Activated CD8-positive, alpha-beta memory T cell treated with anti-CD3 and anti-CD28 coated beads, Interleukin-2, amount 10 ng/mL, durations not matched to agents 7 days and 5 days (primary cell): Measurements from ENCODE around the gene DGKE. TPM values are rescaled to one million over a fixed set of nuclear protein-coding genes. Genes with fewer than 3 reads are reported as not detected.

Experiments used
- ATAC-seq: fragments of 150-1000 bp; cut with Tn5 transposase; one replicate; pipeline ENCODE4 v1.10.0; 2021; ENCODE audit warnings: moderate library complexity
- CTCF ChIA-PET: fragments of 350-600 bp; sonication (Branson Sonifier 250); formaldehyde crosslinking; loops from one replicate; lab custom pipeline; 2021; ENCODE audit warnings: antibody characterized with exemption; lab: Charles Lee
- DNase-seq: peaks from one replicate; pipeline ENCODE4 v3.0.0-alpha.2; 2020
- H3K27ac Mint-ChIP-seq: one replicate; pipeline ENCODE4 v1.8.0; 2021; ENCODE audit warnings: mild to moderate bottlenecking, mixed read lengths
- H3K27me3 Mint-ChIP-seq: one replicate; pipeline ENCODE4 v1.8.0; 2021; ENCODE audit warnings: mixed read lengths
- H3K36me3 Mint-ChIP-seq: one replicate; pipeline ENCODE4 v1.8.0; 2021; ENCODE audit warnings: mild to moderate bottlenecking, mixed read lengths
- H3K4me1 Mint-ChIP-seq: one replicate; pipeline ENCODE4 v1.8.0; 2021; ENCODE audit warnings: mixed read lengths
- H3K4me3 Mint-ChIP-seq: one replicate; pipeline ENCODE4 v1.8.0; 2021; ENCODE audit warnings: mild to moderate bottlenecking, moderate library complexity, mixed read lengths
- H3K9me3 Mint-ChIP-seq: one replicate; pipeline ENCODE4 v1.8.0; 2022; ENCODE audit warnings: low read depth, mixed read lengths
- total RNA-seq, 2 experiments: library from RNA; stranded (reverse); gene quantifications; one replicate each; pipeline ENCODE4 v1.2.3, GENCODE V29; 2021

Gene DGKE
- total RNA-seq, 2 experiments from 2014 or later, result 30.6 to 36.4 TPM

- no peak overlapping the region for H3K27ac Mint-ChIP-seq
- H3K9me3 Mint-ChIP-seq, result no peaks in the 10 kb centered on the region
- no peaks in the 10 kb centered on the region for H3K4me1 Mint-ChIP-seq
- CTCF ChIA-PET, result interaction anchor here (0.8 to 1.0 kb wide), 2 partner anchors 15 to 88 kb away, joined by 3 to 4 read pairs; no protein-coding TSS in a partner anchor
- ATAC-seq, result no peak
- no peaks in the 10 kb centered on the region for H3K27me3 Mint-ChIP-seq
- H3K4me3 Mint-ChIP-seq, result no peak overlapping the region
- H3K36me3 Mint-ChIP-seq, result no peaks in the 10 kb centered on the region
- no peak for DNase-seq
Measured at GRCh38 chr17:56804454-56804853, 29.5 kb upstream of the DGKE start.

- H3K27ac Mint-ChIP-seq, result no peak overlapping the region
- no peaks in the 10 kb centered on the region for H3K4me1 Mint-ChIP-seq
- DNase-seq, result no peak
- no peaks in the 10 kb centered on the region for H3K27me3 Mint-ChIP-seq
- H3K4me3 Mint-ChIP-seq, result no peak overlapping the region
- no peaks in the 10 kb centered on the region for H3K36me3 Mint-ChIP-seq
- no peak for ATAC-seq
- CTCF ChIA-PET, result no interaction called here
- H3K9me3 Mint-ChIP-seq, result no peaks in the 10 kb centered on the region
Measured at GRCh38 chr17:56806949-56807348, 27.0 kb upstream of the DGKE start.

- H3K36me3 Mint-ChIP-seq, result no peaks in the 10 kb centered on the region
- ATAC-seq, result no peak
Measured at GRCh38 chr17:56807723-56808122, 26.2 kb upstream of the DGKE start.

GRCh38 chr17:56808503-56808902, 25.4 kb upstream of the DGKE start:
- DNase-seq (no peak), ATAC-seq (no peak)
- H3K9me3 Mint-ChIP-seq, result no peaks in the 10 kb centered on the region
- no peak overlapping the region for H3K4me3 Mint-ChIP-seq
- CTCF ChIA-PET, result interaction anchor here (1.6 kb wide), 1 partner anchor 10 kb away, joined by 3 read pairs; no protein-coding TSS in a partner anchor
- no peaks in the 10 kb centered on the region for H3K27me3 Mint-ChIP-seq
- H3K36me3 Mint-ChIP-seq, result no peaks in the 10 kb centered on the region
- H3K27ac Mint-ChIP-seq, result no peak overlapping the region
- H3K4me1 Mint-ChIP-seq, result no peaks in the 10 kb centered on the region

More at GRCh38 chr17:56807723-56808122, 26.2 kb upstream of the DGKE start:
- no peaks in the 10 kb centered on the region for H3K4me1 Mint-ChIP-seq
- no peaks in the 10 kb centered on the region for H3K27me3 Mint-ChIP-seq
- H3K9me3 Mint-ChIP-seq, result no peaks in the 10 kb centered on the region
- H3K4me3 Mint-ChIP-seq, result no peak overlapping the region
- DNase-seq, result no peak
- CTCF ChIA-PET, result interaction anchor here (1.0 to 1.6 kb wide), 2 partner anchors 10 to 91 kb away, joined by 3 to 5 read pairs; no protein-coding TSS in a partner anchor
- H3K27ac Mint-ChIP-seq, result no peak overlapping the region

GRCh38 chr17:56809106-56809819, 24.7 kb upstream of the DGKE start:
- ATAC-seq (no peak), DNase-seq (no peak)
- no peaks in the 10 kb centered on the region for H3K4me1 Mint-ChIP-seq
- no peaks in the 10 kb centered on the region for H3K9me3 Mint-ChIP-seq
- H3K27ac Mint-ChIP-seq, result no peak overlapping the region
- H3K4me3 Mint-ChIP-seq, result no peak overlapping the region
- H3K27me3 Mint-ChIP-seq, result no peaks in the 10 kb centered on the region
- CTCF ChIA-PET, result interaction anchor here (1.6 kb wide), 1 partner anchor 9 kb away, joined by 3 read pairs; no protein-coding TSS in a partner anchor
- no peaks in the 10 kb centered on the region for H3K36me3 Mint-ChIP-seq

GRCh38 chr17:56809820-56810179, 24.2 kb upstream of the DGKE start:
- H3K27ac Mint-ChIP-seq, result no peak overlapping the region
- CTCF ChIA-PET, result no interaction called here
- DNase-seq (no peak), ATAC-seq (no peak)
- H3K27me3 Mint-ChIP-seq, result no peaks in the 10 kb centered on the region
- no peaks in the 10 kb centered on the region for H3K36me3 Mint-ChIP-seq
- H3K4me1 Mint-ChIP-seq, result no peaks in the 10 kb centered on the region
- H3K9me3 Mint-ChIP-seq, result no peaks in the 10 kb centered on the region
- no peak overlapping the region for H3K4me3 Mint-ChIP-seq

GRCh38 chr17:56810343-56810742, 23.6 kb upstream of the DGKE start:
- Mint-ChIP-seq H3K36me3 (no peaks in the 10 kb centered on the region), H3K4me1 (no peaks in the 10 kb centered on the region), H3K9me3 (no peaks in the 10 kb centered on the region), H3K27me3 (no peaks in the 10 kb centered on the region), H3K4me3 (no peak overlapping the region), H3K27ac (no peak overlapping the region)
- ATAC-seq (no peak), DNase-seq (no peak)
- CTCF ChIA-PET, result no interaction called here

- ATAC-seq, result no peak
- Mint-ChIP-seq H3K4me1 (no peaks in the 10 kb centered on the region), H3K9me3 (no peaks in the 10 kb centered on the region), H3K4me3 (no peak overlapping the region), H3K36me3 (no peaks in the 10 kb centered on the region), H3K27ac (no peak overlapping the region), H3K27me3 (no peaks in the 10 kb centered on the region)
- no peak for DNase-seq
- CTCF ChIA-PET, result no interaction called here
Measured at GRCh38 chr17:56810891-56811775, 22.8 kb upstream of the DGKE start.

GRCh38 chr17:56812901-56813388, 21.0 kb upstream of the DGKE start:
- ATAC-seq (no peak), DNase-seq (no peak)
- CTCF ChIA-PET, result no interaction called here
- Mint-ChIP-seq H3K27ac (no peak overlapping the region), H3K9me3 (no peaks in the 10 kb centered on the region), H3K4me3 (no peak overlapping the region), H3K4me1 (no peaks in the 10 kb centered on the region), H3K27me3 (no peaks in the 10 kb centered on the region), H3K36me3 (no peaks in the 10 kb centered on the region)

- H3K9me3 Mint-ChIP-seq, result no peaks in the 10 kb centered on the region
- H3K27me3 Mint-ChIP-seq, result no peaks in the 10 kb centered on the region
- H3K36me3 Mint-ChIP-seq, result no peaks in the 10 kb centered on the region
- H3K27ac Mint-ChIP-seq, result no peak overlapping the region
- no peak for DNase-seq
- no peak overlapping the region for H3K4me3 Mint-ChIP-seq
- CTCF ChIA-PET, result interaction anchor here (6.3 kb wide), 1 partner anchor 124 kb away, joined by 49 read pairs; no protein-coding TSS in a partner anchor
- H3K4me1 Mint-ChIP-seq, result peaks cover 13% of the 10 kb centered on the region
- ATAC-seq, result no peak
Measured at GRCh38 chr17:56815711-56816110, 18.2 kb upstream of the DGKE start.

GRCh38 chr17:56817066-56817465, 16.9 kb upstream of the DGKE start:
- DNase-seq (no peak), ATAC-seq (no peak)
- Mint-ChIP-seq H3K4me1 (peaks cover 16% of the 10 kb centered on the region), H3K36me3 (no peaks in the 10 kb centered on the region), H3K27ac (no peak overlapping the region), H3K27me3 (no peaks in the 10 kb centered on the region), H3K4me3 (no peak overlapping the region), H3K9me3 (no peaks in the 10 kb centered on the region)
- CTCF ChIA-PET, result interaction anchor here (1.4 to 6.3 kb wide), 2 partner anchors 120 to 123 kb away, joined by 3 to 49 read pairs; no protein-coding TSS in a partner anchor

- no peak for DNase-seq
- no peak overlapping the region for H3K27ac Mint-ChIP-seq
- H3K36me3 Mint-ChIP-seq, result no peaks in the 10 kb centered on the region
- H3K27me3 Mint-ChIP-seq, result no peaks in the 10 kb centered on the region
- no peak overlapping the region for H3K4me3 Mint-ChIP-seq
- no peaks in the 10 kb centered on the region for H3K9me3 Mint-ChIP-seq
- no peak for ATAC-seq
- CTCF ChIA-PET, result interaction anchor here (1.0 to 6.3 kb wide), 26 partner anchors 9 to 227 kb away, joined by 3 to 49 read pairs (median 4); partner anchors contain the start of genes C17orf67, COIL, DGKE and SCPEP1
- peaks cover 21% of the 10 kb centered on the region for H3K4me1 Mint-ChIP-seq
Measured at GRCh38 chr17:56819030-56819429, 14.9 kb upstream of the DGKE start.

- peaks cover 3% of the 10 kb centered on the region for H3K36me3 Mint-ChIP-seq
- DNase-seq, result peak; percentile 81
- H3K27ac Mint-ChIP-seq, result no peak overlapping the region
- peaks cover 21% of the 10 kb centered on the region for H3K4me1 Mint-ChIP-seq
- H3K9me3 Mint-ChIP-seq, result no peaks in the 10 kb centered on the region
- H3K4me3 Mint-ChIP-seq, result no peak overlapping the region
- CTCF ChIA-PET, result interaction anchor here (0.7 to 6.3 kb wide), 37 partner anchors 8 to 227 kb away, joined by 3 to 49 read pairs (median 4); partner anchors contain the start of genes C17orf67, COIL, DGKE and SCPEP1
- H3K27me3 Mint-ChIP-seq, result no peaks in the 10 kb centered on the region
- ATAC-seq, result peak; percentile 83
Measured at GRCh38 chr17:56819431-56820145, 14.4 kb upstream of the DGKE start.
